Right lobe of liver (tissue), 6 donors: ENCODE measurements around the gene TMEM53. TPM values are rescaled to one million over a fixed set of nuclear protein-coding genes. Genes with fewer than 3 reads are reported as not detected.
A peak's percentile ranks its signal among the peaks of the same experiment; 100 is the strongest.

Experiments
- ATAC-seq, 4 donors: fragments of 200-7000 bp; cut with Tn5 transposase; one replicate each; pipeline ENCODE4 v1.9.1; 2020; ENCODE audit warnings: mild to moderate bottlenecking in 4 of 4, moderate library complexity in 4 of 4
- DNase-seq, 3 donors: peaks; one replicate each; pipeline ENCODE4 v3.0.0-alpha.2; 2020
- H3K27ac ChIP-seq, 3 donors: fragments of 200-600 bp; one replicate each; pipeline ENCODE4 v1.8.0; 2022
- H3K27me3 ChIP-seq, 2 donors: fragments of 200-600 bp; one replicate each; pipeline ENCODE4 v1.8.0; 2022
- H3K36me3 ChIP-seq, 4 donors: fragments of 200-600 bp; sonication (generic) in 1 of 4; one replicate each; pipeline versions ENCODE4 v1.5.1 to v1.8.0; 2017 to 2022; ENCODE audit warnings: control low read depth in 1 of 4
- H3K4me1 ChIP-seq, 4 donors: fragments of 200-600 bp; sonication (generic) in 1 of 4; one replicate each; pipeline versions ENCODE4 v1.5.1 to v1.8.0; 2017 to 2022; ENCODE audit warnings: control low read depth in 1 of 4
- H3K4me3 ChIP-seq, 3 donors: fragments of 200-600 bp; one replicate each; pipeline ENCODE4 v1.8.0; 2022
- H3K9me3 ChIP-seq, 4 donors: fragments of 200-600 bp; sonication (generic) in 1 of 4; one replicate each; pipeline versions ENCODE4 v1.5.1 to v1.8.0; 2017 to 2022; ENCODE audit warnings: control low read depth in 1 of 4
- CTCF ChIP-seq, 4 donors: fragments of 200-600 bp in 3 of 4; fragments of 450-650 bp in 1 of 4; IDR thresholded peaks; one replicate each; pipeline versions ENCODE4 v1.5.1 to v1.8.0; 2016 to 2022; ENCODE audit warnings: antibody characterized with exemption in 4 of 4, mild to moderate bottlenecking in 2 of 4
- POLR2A ChIP-seq: fragments of 450-650 bp; IDR thresholded peaks from one replicate; pipeline ENCODE4 v1.6.1; 2017; ENCODE audit warnings: antibody characterized with exemption, mild to moderate bottlenecking
- WGBS: methylation state at CpG from one replicate; pipeline ENCODE4 v1.1.6; 2018; ENCODE audit warnings: low coverage, low lambda C conversion rate; ENCODE audit not compliant: insufficient coverage; ENCODE audit errors: missing lambda C conversion rate; 5-methylcytosine and 5-hydroxymethylcytosine counted together
- intact Hi-C, 2 donors: fragments of 100-400 bp; cut with DNase I; formaldehyde crosslinking; loops; one replicate each; pipeline versions ENCODE4 v1.11.2 to v1.14.1; 2022
- total RNA-seq, 6 experiments: library from RNA; depleted of rRNA in 2 of 6; stranded (reverse); fragments of >200 nt in 2 of 6; fragmentation: NEBNext Ultra II Directional in 3 of 6; extraction: Animal tissue kit (Norgen Biotek cat#: 25700) in 3 of 6; gene quantifications; one replicate each; pipeline versions ENCODE4 v1.1.0 to v1.2.4, GENCODE V29; 2016 to 2023
- donor health status: DM: no; HTN: yes; CAD: no.
- donor health status: DM: no; HTN: no; CAD: no.
- donor health status: DM: no; HTN: no; CAD: no.
- donor health status: DM: no; HTN: yes; CAD: no.
- donor health status: DM: no; HTN: yes; CAD: no.

TMEM53 gene
- total RNA-seq, 6 experiments from 2014 or later, result 15.8 to 31.0 (median 24.5) TPM

GRCh38 chr1:44707112-44707881 is 33.0 kb upstream of the TMEM53 start:
- Histone ChIP-seq H3K4me1 (peaks cover 0 to 13% (median 0%) of the 10 kb centered on the region in 4 donors), H3K27me3 (no peaks in the 10 kb centered on the region), H3K9me3 (no peaks in the 10 kb centered on the region), H3K36me3 (no peaks in the 10 kb centered on the region), H3K27ac (no peak overlapping the region), H3K4me3 (no peak overlapping the region)
- intact Hi-C loops, result no loop called here
- DNase-seq (no peak), ATAC-seq (peak in 1 of 4 donors; percentile 15)
- TF ChIP-seq POLR2A (no peak), CTCF (IDR thresholded peaks at IDR 0.05) (no peak)
- 90% methylated on average over 5 of the region's 6 CpGs for WGBS

- Histone ChIP-seq H3K9me3 (no peaks in the 10 kb centered on the region), H3K4me1 (peaks cover 0 to 15% (median 0%) of the 10 kb centered on the region in 4 donors), H3K4me3 (no peak overlapping the region), H3K36me3 (no peaks in the 10 kb centered on the region), H3K27ac (no peak overlapping the region), H3K27me3 (no peaks in the 10 kb centered on the region)
- ATAC-seq (no peak), DNase-seq (no peak)
- intact Hi-C loops, result no loop called here
- WGBS, result 77% methylated on average over 2 of the region's 2 CpGs
- TF ChIP-seq CTCF (IDR thresholded peaks at IDR 0.05), result no peak
- TF ChIP-seq POLR2A, result no peak
Measured at GRCh38 chr1:44705938-44706337, 31.7 kb upstream of the TMEM53 start.

- Histone ChIP-seq H3K9me3 (no peaks in the 10 kb centered on the region), H3K27me3 (no peaks in the 10 kb centered on the region), H3K4me3 (no peak overlapping the region), H3K36me3 (no peaks in the 10 kb centered on the region), H3K4me1 (peaks cover 0 to 19% (median under 1%) of the 10 kb centered on the region in 4 donors), H3K27ac (no peak overlapping the region)
- 73% methylated on average over 6 of the region's 6 CpGs for WGBS
- TF ChIP-seq CTCF (IDR thresholded peaks at IDR 0.05) (no peak), POLR2A (no peak)
- intact Hi-C loops, result no loop called here
- ATAC-seq (no peak), DNase-seq (no peak)
Measured at GRCh38 chr1:44705470-44705869, 31.2 kb upstream of the TMEM53 start.

GRCh38 chr1:44701141-44701573 is 26.9 kb upstream of the TMEM53 start:
- Histone ChIP-seq H3K4me1 (peaks cover 0 to 10% (median 2%) of the 10 kb centered on the region in 4 donors), H3K4me3 (no peak overlapping the region), H3K36me3 (no peaks in the 10 kb centered on the region), H3K9me3 (no peaks in the 10 kb centered on the region), H3K27me3 (no peaks in the 10 kb centered on the region), H3K27ac (no peak overlapping the region)
- TF ChIP-seq POLR2A (no peak), CTCF (IDR thresholded peaks at IDR 0.05) (no peak)
- peak in 2 of 4 donors; percentile 45 to 74 for ATAC-seq
- WGBS, result 59% methylated on average over 7 of the region's 7 CpGs
- DNase-seq, result no peak
- intact Hi-C loops, result no loop called here
